Breast epithelium (tissue), 4 donors: ENCODE results near the gene DCTPP1. TPM values are rescaled to one million over a fixed set of nuclear protein-coding genes. Genes with fewer than 3 reads are reported as not detected.

Experiments used
- DNase-seq, 2 donors: peaks; one replicate each; pipeline ENCODE4 v3.0.0-alpha.2; 2019; ENCODE audit warnings: low spot score in 2 of 2
- H3K27ac ChIP-seq, 2 donors: fragments of 200-600 bp; sonication (generic) in 1 of 2; one replicate each; pipeline ENCODE4 v1.5.1; 2016 to 2019; ENCODE audit warnings: mild to moderate bottlenecking in 1 of 2
- H3K27me3 ChIP-seq, 2 donors: fragments of 200-600 bp; sonication (generic) in 1 of 2; one replicate each; pipeline versions ENCODE4 v1.5.1 to v1.6.0; 2017 to 2019; ENCODE audit warnings: control low read depth in 1 of 2, mild to moderate bottlenecking in 1 of 2
- H3K36me3 ChIP-seq: fragments of 200-600 bp; one replicate; pipeline ENCODE4 v1.5.1; 2019
- H3K4me1 ChIP-seq, 2 donors: fragments of 200-600 bp; sonication (generic); one replicate each; pipeline ENCODE4 v1.5.1; 2016 to 2019; ENCODE audit warnings: control low read depth in 1 of 2
- H3K4me3 ChIP-seq, 3 donors: fragments of 200-600 bp; sonication (generic); 1 replicate in 2 of 3; 2 replicates in 1 of 3; pipeline ENCODE4 v1.5.1; 2016 to 2019; ENCODE audit warnings: mild to moderate bottlenecking in 3 of 3, moderate library complexity in 2 of 3
- H3K9me3 ChIP-seq, 2 donors: fragments of 200-600 bp; sonication (generic) in 1 of 2; one replicate each; pipeline ENCODE4 v1.5.1; 2016 to 2019; ENCODE audit warnings: control low read depth in 1 of 2
- CTCF ChIP-seq, 3 donors: fragments of 450-650 bp; IDR thresholded peaks; one replicate each; pipeline ENCODE4 v1.5.1; 2016 to 2017; ENCODE audit warnings: antibody characterized with exemption in 3 of 3, mild to moderate bottlenecking in 3 of 3, moderate library complexity in 3 of 3
- POLR2A ChIP-seq: fragments of 450-650 bp; IDR thresholded peaks from one replicate; pipeline ENCODE4 v1.6.1; 2016; ENCODE audit warnings: antibody characterized with exemption, mild to moderate bottlenecking, moderate library complexity
- POLR2AphosphoS5 ChIP-seq, 3 donors: sonication (generic); formaldehyde crosslinking; IDR thresholded peaks; one replicate each; pipeline ENCODE4 v1.6.1; 2017; ENCODE audit warnings: antibody characterized with exemption in 3 of 3
- intact Hi-C: fragments of 100-400 bp; cut with DNase I; formaldehyde crosslinking; loops from one replicate; pipeline ENCODE4 v1.15.1; 2023; ENCODE audit warnings: low total_unique reads
- total RNA-seq, 3 donors: library from RNA; depleted of rRNA; stranded (reverse); fragments of >200 nt; gene quantifications; one replicate each; pipeline ENCODE4 v1.1.0, GENCODE V29; 2016

Gene DCTPP1
- total RNA-seq, 3 donors from 2014 or later, result 11.2 to 25.6 (median 20.1) TPM

GRCh38 chr16:30417529-30418349, 12.1 kb downstream of the DCTPP1 start:
- H3K36me3 ChIP-seq, result no peaks in the 10 kb centered on the region
- intact Hi-C loops, result loop anchor here (10.0 kb wide), 1 partner anchor 323 kb away; the partner anchor contains the start of genes TBX6 and YPEL3
- H3K4me3 ChIP-seq, result peak overlapping the region; percentile 51 to 72 (median 70)
- H3K27ac ChIP-seq, result peak overlapping the region; percentile 76 to 81
- peak; percentile 46 to 75 for DNase-seq
- no peaks in the 10 kb centered on the region for H3K4me1 ChIP-seq
- H3K9me3 ChIP-seq, result no peaks in the 10 kb centered on the region
- H3K27me3 ChIP-seq, result no peaks in the 10 kb centered on the region
- peak; percentile 56 to 80 (median 69) for TF ChIP-seq POLR2AphosphoS5 (IDR thresholded peaks at IDR 0.05)
- no peak for TF ChIP-seq POLR2A

GRCh38 chr16:30416624-30417528, 13.0 kb downstream of the DCTPP1 start:
- peak overlapping the region; percentile 76 to 81 for H3K27ac ChIP-seq
- DNase-seq, result no peak
- H3K9me3 ChIP-seq, result no peaks in the 10 kb centered on the region
- no peaks in the 10 kb centered on the region for H3K4me1 ChIP-seq
- H3K27me3 ChIP-seq, result no peaks in the 10 kb centered on the region
- TF ChIP-seq POLR2A (no peak), CTCF (IDR thresholded peaks at IDR 0.05) (no peak), POLR2AphosphoS5 (IDR thresholded peaks at IDR 0.05) (no peak)
- H3K36me3 ChIP-seq, result no peaks in the 10 kb centered on the region
- intact Hi-C loops, result loop anchor here (10.0 kb wide), 1 partner anchor 322 kb away; the partner anchor contains the start of genes TBX6 and YPEL3
- H3K4me3 ChIP-seq, result peak overlapping the region; percentile 51 to 72 (median 70)

- no peaks in the 10 kb centered on the region for H3K9me3 ChIP-seq
- TF ChIP-seq CTCF (IDR thresholded peaks at IDR 0.05) (no peak), POLR2A (no peak), POLR2AphosphoS5 (IDR thresholded peaks at IDR 0.05) (no peak)
- intact Hi-C loops, result loop anchor here (10.0 kb wide), 1 partner anchor 321 kb away; the partner anchor contains the start of genes TBX6 and YPEL3
These were observed 13.7 kb downstream of the DCTPP1 start for GRCh38 chr16:30416047-30416603.

GRCh38 chr16:30414159-30414558, 15.7 kb downstream of the DCTPP1 start:
- intact Hi-C loops, result loop anchor here (10.0 kb wide), 1 partner anchor 319 kb away; the partner anchor contains the start of genes TBX6 and YPEL3
- TF ChIP-seq POLR2AphosphoS5 (IDR thresholded peaks at IDR 0.05) (no peak), POLR2A (no peak), CTCF (IDR thresholded peaks at IDR 0.05) (no peak)
- no peaks in the 10 kb centered on the region for H3K36me3 ChIP-seq
- H3K27me3 ChIP-seq, result no peaks in the 10 kb centered on the region
- peaks cover 0 to 7% of the 10 kb centered on the region in 2 donors for H3K4me1 ChIP-seq
- DNase-seq, result no peak
- H3K27ac ChIP-seq, result peak overlapping the region in 1 of 2 donors; percentile 36
- H3K4me3 ChIP-seq, result no peak overlapping the region
- H3K9me3 ChIP-seq, result no peaks in the 10 kb centered on the region

More at GRCh38 chr16:30416047-30416603, 13.7 kb downstream of the DCTPP1 start:
- Histone ChIP-seq H3K27ac (no peak overlapping the region), H3K4me1 (no peaks in the 10 kb centered on the region), H3K27me3 (no peaks in the 10 kb centered on the region), H3K36me3 (no peaks in the 10 kb centered on the region), H3K4me3 (no peak overlapping the region)
- no peak for DNase-seq
